NB4 (cell line): ENCODE data around the gene KRT3.

ENCODE experiments used
- MAX ChIP-seq: IDR thresholded peaks from 2 replicates; pipeline ENCODE4 v1.6.1; 2011; ENCODE audit warnings: low read depth, low read length
- POLR2A ChIP-seq: IDR thresholded peaks from 2 replicates; pipeline ENCODE4 v1.6.1; 2011; ENCODE audit warnings: mild to moderate bottlenecking; ENCODE audit not compliant: insufficient read length; ENCODE audit errors: extremely low read depth

DNA sequence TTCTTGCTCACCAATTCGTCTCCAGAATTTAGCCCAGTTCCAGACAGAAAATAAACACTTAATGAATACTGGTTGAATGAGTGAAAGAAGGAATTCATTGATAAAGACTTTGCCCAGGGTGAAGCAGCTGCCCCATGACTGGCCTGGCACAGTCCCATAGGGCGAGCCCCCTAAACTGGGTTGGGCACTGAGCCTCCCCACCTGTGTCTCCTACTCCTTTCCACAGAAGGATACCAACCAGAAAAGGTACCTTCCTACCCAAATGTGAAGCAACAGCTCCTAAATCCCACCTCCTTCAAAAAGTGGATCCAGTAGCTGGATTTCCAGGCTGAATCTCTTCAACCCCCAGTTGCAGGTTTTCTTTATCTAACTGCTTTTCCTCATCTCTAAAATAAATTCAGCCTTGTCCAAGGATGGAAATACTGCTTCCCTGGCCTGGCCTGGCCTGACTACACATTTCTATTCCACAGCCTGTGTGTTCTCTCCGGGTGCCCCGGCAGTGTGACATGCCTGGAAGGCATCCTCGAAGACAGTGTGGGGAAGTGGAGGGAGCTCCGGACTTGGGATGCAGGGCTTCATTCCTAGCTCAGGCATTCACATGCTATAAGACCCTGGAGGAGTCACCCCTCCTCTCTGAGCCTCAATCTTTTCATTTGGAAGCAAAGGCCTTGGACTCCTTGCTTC is 7.6 kb downstream of the KRT3 start:
- TF ChIP-seq MAX (no peak), POLR2A (no peak)
